Fibroblast of gingiva (primary cell): ENCODE results near the gene GID8.

Experiments used
- DNase-seq: peaks from one replicate; pipeline ENCODE4 v3.0.0-alpha.2; 2011; ENCODE audit warnings: low read depth

The GID8 gene

DNA sequence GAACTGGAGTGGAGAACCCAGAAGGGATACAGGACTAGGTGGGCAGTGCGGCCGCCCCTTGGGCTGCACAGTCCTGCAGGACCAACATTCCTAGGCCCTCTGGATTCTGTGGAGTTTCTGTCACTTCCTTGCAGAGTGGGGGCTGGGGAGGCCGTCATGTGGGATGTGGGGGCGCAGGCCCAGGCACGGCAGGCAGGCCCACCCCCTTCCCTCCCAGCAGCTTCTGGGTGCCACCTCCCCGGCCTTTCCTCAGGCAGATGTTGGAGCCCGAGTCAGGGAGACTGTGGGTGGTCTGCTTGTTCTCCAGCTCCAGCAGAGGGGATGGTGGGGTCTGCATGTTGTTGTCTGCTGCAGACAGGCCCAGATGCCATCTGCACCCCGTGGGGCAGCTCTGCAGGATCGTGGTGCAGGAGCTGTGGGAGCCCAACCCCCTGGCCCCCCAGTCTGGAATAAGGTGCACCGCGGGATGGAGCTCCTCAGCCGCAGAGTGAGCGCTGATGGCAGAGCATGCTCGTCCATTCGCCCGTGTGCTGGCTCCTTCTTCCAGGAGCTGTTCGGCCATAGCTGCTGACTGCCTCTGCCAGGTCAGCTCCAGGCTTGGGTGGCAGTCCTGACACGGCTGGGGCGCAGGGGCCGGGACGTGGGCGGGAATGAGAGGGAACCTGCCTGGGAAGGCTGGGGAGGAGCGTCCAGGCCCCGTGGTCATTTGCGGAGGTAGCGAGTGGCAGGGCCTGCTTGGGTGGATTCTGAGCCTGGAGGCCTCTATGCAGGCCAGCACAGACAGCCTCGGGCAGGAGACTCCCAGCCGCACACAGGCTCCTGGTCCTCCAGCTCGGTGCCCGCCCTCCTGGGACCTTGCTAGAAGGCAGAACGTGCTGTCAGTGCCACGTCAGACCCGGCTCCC, 32.6 kb downstream of the GID8 start:
- DNase-seq, result no peak

DNA sequence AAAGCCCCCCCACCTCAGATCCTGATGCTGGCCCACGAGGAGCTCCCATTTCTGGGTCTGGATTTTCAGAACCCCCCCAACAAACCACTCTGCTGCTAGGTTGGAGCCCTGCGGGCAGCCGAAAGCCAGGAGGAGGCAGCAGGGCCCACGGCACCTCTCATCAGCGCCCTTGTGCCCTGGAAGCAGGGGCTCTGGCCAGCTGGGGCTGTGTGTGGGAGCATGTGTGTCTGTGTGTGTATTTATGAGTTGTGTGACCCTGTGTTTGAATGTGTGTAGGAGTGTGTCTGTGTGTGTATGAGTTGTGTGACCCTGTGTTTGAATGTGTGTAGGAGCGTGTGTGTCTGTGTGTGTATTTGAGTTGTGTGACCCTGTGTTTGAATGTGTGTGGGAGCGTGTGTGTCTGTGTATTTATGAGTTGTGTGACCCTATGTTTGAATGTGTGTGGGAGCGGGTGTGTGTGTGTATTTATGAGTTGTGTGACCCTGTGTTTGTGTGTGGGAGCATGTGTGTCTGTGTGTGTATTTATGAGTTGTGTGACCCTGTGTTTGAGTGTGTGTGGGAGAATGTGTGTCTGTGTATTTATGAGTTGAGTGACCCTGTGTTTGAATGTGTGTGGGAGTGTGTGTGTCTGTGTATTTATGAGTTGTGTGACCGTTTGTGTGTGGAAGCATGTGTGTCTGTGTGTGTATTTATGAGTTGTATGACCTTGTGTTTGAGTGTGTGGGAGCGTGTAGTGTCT, 33.4 kb downstream of the GID8 start:
- no peak for DNase-seq

DNA sequence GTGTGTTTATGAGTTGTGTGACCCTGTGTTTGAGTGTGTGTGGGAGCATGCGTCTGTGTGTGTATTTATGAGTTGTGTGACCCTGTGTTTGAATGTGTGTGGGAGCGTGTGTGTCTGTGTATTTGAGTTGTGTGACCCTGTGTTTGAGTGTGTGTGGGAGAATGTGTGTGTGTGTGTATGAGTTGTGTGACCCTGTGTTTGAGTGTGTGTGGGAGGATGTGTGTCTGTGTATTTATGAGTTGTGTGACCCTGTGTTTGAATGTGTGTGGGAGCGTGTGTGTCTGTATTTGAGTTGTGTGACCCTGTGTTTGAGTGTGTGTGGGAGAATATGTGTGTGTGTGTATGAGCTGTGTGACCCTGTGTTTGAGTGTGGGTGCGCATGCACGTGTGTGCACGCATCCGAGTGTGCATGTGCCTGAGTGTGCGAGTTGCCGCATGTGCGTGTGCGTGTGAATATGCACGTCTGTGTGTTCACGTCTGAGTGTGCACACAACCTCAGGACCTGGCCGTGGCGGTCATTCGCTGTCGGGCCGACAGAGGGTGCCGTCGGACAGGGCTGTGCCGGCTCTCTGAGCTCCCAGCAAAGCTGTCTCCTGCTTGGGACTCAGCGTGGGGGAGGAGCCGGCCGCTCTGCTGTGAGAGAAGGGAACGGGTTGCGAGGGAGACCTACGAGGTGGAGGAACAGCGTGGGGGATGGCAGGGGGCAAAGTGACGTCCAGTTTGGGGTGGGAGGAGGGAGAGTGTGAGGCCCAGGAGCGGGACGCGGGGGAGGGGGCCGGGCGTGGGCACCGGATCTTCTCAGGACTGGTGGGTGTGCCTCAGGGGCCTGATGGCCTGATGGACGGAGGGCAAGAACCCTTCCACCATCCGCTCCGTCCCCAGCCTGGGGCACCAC, 34.2 kb downstream of the GID8 start:
- DNase-seq, result peak; percentile 65

DNA sequence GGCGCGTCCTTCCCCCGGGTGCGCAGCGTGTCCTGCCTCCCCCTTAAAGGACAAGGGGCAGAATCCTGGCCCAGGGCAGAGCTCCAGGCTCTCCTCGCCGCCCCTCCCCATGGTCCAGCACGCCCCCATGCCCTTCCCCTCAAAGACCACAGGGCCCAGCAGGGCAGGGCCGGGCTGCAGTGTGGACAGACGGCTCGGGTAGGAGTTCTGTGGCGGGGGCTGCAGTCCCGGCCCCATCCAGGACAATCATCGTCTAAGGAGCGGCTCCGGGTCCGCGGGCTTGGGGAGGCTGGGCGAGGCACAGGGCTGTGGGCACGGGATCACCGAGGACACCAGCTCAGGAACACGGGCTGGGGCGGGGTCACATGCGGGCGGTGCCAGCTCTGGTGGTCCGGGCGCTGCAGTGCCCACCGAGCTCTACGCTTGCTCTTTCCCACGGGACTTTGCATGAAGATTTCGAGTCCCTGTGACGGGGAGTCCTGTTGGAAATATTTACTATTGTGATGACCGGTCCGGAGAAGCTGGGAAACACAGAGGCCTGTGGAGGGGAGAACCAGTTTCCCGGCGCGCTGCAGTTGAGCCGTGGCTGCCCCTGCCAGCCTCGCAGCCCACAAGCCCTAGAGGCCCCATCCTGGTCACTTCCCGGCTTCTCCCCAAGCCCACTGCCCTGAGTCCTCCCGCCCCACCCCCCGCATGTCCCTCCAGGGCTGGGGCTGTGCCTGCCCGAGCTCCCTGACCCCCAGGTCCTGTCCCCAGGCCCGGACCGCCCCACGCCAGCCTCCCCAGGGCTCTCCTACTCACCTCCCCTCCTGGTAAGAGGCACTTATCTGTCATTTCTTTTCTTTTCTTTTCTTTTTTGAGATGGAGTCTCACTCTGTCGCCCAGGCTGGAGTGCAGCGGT, 35.1 kb downstream of the GID8 start:
- no peak for DNase-seq

DNA sequence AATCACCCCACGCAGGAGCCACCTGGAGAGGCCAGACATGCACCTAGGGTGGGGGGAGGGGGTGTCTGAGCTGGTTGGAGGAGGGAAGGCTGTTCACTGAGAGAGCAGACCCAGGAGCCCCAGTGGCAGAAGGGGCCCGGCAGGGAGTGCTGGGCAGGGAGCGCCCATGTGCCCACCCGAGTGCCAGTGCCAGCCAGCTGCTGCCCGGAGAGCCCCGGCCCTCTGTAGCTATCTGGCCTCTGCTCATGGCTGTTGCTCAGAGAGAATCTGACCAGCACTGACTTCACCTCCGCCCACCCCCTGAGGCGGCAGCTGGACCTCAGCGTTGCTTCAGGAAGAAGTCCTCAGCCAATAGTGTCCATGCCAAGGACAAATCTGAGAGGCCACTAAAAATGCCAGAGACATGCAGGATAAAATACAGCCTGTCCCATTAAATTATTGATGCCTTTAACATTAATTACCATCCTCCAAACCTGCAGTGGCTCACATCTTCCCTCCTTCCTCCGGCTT, 37.4 kb downstream of the GID8 start:
- DNase-seq, result no peak

DNA sequence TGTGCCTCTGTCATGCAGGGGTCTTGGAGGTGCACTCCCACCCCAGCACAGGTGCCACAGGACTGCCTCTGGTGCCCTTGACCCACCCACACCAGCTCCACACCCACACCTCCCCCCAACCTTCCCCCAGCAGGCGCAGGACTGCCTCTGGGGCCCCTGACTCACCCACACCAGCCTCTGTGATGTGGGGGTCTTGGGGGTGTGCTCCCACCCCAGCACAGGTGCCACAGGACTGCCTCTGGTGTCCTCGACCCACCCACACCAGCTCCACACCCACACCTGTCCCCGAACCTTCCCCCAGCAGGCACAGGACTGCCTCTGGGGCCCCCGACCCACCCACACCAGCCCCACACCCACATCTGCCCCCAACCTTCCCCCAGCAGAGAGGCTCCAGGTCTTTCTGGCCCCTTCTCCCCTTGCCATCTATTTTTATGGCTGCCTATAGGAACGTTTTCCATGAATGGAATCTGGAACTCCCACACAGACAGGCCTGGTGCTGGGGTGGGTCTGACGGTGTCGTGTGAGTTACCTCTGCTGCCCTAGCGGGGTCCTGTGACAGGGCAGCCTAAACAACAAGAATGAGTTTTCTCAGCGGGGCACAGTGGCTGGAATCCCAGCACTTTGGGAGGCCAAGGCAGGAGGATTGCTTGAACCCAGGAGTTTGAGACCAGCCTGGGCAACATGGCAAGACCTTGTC, 38.0 kb downstream of the GID8 start:
- no peak for DNase-seq

DNA sequence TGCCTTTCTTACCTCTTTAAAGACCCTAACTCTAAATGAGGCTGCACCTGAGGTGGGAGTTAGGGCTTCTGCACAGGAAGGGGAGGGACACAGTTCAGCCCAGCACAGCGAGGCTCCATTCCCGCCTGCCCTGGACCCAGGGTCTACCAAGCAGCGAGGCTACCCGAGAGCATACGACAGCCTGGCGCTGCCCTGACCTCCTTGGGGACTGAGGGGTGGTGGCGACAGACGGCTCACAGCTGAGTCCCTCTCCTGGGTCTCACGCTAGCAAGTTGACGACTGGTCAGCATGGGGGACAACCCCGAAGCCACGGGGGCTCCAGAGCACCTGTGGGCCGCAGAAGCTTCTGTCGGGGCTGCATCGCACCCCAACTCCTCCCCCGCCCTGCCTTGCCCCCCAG, 38.9 kb downstream of the GID8 start:
- no peak for DNase-seq

DNA sequence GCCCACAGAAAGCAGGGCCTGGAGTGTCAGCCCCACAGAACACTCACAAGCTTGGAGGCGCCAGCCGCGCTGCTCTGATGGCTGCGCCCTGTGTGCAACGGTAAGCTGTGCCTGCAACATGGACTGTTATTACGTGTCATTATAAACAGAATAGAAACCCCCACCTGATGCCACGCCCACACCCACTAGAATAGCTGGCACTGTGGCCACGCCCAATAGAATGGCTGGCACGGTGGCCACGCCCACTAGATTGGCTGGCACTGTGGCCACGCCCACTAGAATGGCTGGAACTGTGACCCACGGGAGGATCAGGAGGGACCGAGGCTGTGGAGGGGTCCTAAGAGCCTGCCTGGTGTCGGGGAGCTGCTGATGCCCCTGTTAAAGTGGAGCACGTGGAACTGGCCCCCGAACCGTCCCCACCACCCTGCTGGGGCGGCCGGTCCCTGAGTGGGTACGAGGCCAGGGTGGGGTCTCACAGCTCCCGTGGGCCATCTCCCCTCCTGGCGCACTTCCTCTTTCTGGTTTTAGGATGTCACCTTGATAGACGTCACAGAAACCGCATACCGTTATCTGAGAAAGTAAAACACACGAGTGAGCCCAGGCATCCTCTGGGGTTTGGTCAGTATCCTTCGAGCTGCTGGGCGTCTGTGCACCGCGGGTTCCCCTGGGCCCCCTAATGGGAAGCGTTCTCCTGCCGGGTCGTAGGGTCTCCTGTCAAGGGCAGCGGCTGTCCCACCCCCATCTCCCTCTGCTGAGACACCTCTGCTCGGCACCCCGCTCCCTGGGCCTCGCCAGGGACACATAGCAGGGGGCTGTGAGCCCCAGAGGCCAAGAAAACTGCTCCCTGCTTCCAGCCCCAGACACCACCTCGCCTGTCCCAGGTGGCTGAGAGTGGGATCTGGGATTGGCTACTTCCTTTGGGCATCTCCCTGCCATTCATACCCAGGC, 39.9 kb downstream of the GID8 start:
- no peak for DNase-seq

DNA sequence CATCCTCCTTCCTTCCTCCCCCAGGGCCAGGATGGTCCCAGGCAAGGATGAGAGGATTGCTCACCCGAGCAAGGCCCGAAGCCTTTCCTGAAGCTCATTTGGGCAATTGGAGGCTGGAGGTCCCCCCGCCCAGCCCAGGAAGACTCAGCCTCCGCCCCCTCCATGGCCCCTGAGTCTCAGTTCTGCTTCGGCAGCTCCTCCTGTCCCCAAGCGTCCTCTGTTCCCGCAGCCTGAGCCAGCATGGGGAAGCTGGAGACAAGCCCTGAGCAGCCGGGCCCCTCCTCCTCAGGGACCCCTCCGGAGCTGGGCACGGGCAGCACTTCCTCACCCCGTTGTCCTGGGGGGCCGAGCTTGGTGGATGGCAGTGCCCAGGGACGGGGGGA, 40.6 kb downstream of the GID8 start:
- DNase-seq, result no peak

DNA sequence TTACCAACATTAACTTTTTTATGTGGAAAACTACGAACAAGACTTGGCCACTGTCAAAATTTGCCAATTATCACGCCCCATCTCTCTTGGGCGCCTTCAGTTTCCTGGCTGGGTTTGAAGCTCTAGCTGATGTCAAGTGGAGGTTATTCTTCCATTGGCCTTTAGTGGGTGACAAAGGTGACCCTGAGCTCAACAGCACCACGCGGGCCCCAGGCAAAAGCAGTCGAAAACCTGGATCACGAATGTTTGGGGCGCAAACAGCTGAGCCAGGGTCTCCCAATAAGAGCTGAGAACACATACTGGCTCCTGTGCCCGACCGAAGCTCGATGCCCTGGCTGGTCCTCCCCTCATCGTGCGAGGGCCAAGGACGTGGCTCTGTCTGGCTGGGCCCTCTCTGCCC, 41.4 kb downstream of the GID8 start:
- DNase-seq, result no peak

DNA sequence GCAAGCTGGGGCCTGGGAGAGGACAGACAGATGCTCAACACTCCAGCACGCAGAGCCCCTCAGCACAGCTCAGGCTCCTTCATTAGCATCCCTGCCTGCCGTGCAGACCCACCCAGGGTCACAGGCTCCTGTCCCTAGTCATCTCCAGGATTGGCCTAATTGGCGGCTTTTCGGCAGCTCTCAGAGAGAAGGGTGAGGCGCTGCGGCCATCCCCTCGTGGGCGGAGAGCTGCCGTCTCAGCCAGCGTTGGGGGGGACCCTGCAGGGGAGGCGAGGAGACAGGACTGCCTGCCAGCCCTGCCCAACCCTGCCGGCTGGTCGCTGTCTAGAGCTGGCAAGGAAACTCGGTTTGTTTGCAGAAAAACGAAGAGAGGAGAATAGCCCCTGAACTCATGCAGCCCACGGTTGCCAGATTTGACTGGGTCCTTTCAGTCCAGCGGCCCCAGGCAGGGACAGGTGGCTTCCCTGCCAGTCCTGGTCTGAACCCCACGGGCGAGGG, 42.0 kb downstream of the GID8 start:
- no peak for DNase-seq

DNA sequence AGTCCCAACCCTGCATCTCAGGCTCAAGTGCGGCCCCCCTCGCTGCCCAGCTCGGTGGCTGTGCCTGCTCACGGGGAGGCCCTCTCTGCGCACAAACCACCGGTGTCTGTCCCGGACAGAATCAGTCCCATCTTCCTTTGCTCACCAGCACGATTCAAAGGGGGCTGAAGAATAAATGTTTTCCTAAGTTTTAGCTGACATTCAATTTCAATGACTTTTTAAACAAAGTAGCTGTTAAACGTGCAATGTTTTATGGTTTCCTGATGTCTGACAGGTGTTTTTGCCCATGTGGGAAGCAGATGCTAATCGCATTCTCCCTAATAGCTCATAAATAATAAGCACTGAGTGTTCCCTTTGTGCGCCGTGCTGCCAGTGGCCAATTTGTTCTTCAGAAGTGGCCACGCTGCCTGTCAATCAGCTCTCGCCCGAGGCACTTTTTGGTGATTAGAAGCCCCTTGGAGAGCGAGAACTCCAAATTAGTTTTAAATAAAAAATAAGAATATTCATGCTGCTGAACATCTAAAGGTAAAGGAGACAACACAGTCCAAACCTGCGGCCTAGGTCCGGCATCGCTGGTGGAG, 42.5 kb downstream of the GID8 start:
- no peak for DNase-seq

DNA sequence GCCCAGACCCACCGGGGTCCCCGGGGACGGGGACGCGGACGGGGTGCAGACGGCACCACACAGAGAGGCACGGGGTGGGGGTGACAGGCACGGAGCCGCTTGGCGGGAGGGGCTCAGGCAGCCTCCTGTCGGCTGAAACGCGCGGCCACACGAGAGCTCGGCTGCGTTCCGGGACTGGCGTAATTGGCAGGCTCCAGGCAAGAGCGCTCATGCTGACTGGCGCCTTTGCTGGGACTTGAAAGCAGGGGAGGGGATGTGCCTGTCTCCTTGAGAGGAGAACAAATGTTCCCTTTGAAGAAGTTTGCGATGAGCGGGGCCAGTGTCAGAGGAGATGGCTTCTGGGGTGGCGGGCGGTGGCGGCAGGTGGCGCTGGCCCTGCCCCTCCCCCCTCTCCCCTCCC, 43.0 kb downstream of the GID8 start:
- DNase-seq, result no peak

DNA sequence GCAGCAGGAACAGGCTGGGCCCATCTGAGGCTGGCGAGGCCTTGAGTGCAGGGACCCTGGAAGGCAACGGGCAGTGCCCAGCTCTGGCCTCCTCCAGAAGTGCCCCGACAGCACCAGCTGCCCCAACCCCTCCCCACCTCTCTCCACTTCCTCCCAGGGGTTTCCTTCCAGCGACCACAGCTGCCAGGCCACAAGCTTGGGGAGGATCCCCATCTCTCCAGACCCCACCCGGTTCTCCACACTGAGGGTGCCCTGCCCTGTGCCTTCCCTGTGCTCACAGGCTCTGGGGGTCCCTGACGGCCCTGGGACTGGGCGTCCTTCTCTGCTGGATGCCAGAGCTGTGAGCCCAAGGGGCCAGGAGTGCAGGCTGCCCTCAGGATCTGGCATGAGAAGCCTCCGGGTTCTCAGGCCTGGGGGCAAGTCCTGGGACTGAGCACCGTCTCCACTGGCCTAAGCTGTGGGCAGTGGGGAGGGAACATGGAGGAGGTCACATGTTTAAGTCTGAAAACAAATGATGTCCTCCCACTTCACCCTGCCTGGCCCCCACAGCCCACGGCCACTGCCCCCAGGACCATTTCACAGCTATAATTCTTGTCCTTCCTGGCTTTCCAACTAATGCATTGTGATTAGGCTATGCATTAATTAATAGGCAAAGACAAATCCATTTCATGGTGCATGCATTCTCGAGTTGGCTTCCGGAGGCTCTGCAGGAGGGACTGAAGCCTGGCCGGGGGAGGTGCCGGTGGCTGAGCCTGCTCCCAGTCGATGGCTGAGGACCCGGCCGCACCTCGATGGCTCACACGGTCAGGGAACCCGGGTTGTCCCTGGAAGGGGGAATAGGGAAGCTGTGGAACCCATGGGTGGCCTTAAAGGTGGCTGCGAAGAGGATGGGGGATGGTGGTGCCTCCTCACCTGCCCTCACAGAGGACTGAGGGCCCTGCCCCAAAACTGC, 44.5 kb downstream of the GID8 start:
- no peak for DNase-seq

DNA sequence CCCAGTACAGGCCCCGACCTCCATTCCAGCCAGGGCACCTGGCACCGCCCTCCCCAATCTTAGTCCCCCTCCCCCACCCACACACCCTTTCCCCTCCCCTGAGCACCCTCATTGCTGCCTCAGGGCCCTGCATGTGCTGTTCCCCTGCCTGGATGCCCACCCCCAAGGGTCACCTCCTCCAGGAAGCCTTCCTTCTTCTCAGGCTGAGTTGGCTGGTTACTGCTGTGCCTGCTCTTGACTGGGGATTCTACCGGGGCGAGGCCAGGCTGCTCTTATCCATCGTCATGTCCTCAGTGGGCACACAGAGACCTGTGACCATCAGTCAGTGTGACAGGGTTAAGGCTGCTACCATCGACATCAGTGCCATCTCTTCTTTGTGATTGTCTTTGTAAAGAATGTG, 45.3 kb downstream of the GID8 start:
- no peak for DNase-seq

DNA sequence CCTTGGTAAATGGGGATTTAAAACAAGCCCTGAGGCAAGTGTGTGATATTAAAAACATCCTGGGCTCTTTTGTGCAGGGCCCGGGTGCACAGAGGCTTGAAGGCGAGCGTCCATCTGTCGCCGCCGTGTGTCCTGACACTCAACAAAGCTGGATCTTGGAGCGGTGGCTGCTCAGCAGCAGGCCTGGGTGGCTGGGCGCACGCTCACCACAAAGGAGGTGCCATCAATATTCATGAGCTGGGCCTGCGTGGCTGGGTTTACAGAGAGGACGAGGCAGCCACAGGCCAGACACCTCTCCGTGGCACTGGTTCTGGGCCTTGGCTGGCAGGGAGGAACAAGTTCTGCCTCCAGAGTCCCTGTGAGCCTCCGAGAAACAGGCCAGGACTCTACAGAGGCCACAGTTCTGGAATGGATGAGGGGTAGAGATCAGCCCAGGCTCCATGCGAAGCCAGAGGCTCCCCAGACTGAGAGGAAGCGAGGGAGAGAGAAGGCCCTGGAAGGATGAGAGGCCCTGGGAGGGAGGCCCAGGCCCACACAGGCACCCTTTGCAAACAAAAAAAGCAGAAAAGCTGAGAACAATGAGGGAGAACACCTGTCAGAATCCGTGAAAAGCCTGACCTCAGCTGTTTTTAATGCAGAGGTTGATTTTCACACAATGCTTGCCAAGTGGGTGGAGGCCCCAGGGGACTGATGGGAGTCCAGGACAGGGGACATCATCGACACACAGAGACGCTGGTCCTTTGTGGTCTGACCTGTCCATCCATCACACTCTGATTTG, 46.9 kb downstream of the GID8 start:
- no peak for DNase-seq

DNA sequence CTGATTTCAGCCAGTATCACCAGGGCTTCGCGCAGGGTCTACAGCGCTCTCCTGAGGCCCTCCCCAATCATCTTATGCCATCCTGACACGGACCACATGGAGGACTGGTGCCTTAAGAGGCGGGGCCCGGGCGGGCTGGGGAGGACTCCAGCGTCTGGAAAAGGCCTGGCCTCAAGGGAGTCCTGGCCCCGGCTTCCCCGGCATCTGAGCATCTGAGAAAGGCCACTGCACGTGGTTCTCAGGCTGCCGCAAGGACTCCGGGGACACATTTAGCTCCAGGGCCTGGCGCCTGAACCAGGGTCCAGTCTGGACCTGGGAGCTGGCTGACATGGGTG, 47.5 kb downstream of the GID8 start:
- DNase-seq, result no peak
